HepG2 (cell line): ENCODE measurements around the gene GMEB2. TPM values are rescaled to one million over a fixed set of nuclear protein-coding genes. Genes with fewer than 3 reads are reported as not detected.

Source experiments
- ARNT ChIP-seq: fragments of 450-650 bp; IDR thresholded peaks from 2 replicates; pipeline ENCODE4 v1.6.1; 2017
- CBX1 ChIP-seq: IDR thresholded peaks from one replicate; pipeline ENCODE4 v1.6.1; 2016; ENCODE audit warnings: antibody characterized with exemption, low read depth
- GFI1 ChIP-seq: sonication (generic); formaldehyde crosslinking; IDR thresholded peaks from 2 replicates; pipeline ENCODE4 v1.5.0; 2020; ENCODE audit warnings: missing genetic modification reagents, mild to moderate bottlenecking, borderline replicate concordance
- HNF4G ChIP-seq, 2 experiments: sonication (generic) in 1 of 2; formaldehyde crosslinking in 1 of 2; IDR thresholded peaks; 2 replicates each; pipeline versions ENCODE4 v1.4.0 to v1.6.1; 2011 to 2020; ENCODE audit warnings: borderline replicate concordance in 2 of 2, low read depth in 2 of 2, mild to moderate bottlenecking in 2 of 2, low read length in 1 of 2, missing genetic modification reagents in 1 of 2, moderate library complexity in 1 of 2
- KDM4B ChIP-seq: sonication (generic); formaldehyde crosslinking; IDR thresholded peaks from 2 replicates; pipeline ENCODE4 v1.4.0; 2020; ENCODE audit warnings: missing genetic modification reagents
- NKX3-1 ChIP-seq: sonication (generic); formaldehyde crosslinking; IDR thresholded peaks from 2 replicates; pipeline ENCODE4 v1.5.0; 2020; ENCODE audit warnings: missing genetic modification reagents
- PPARG ChIP-seq: conservative IDR thresholded peaks from 2 replicates; pipeline ENCODE4 v1.6.1; 2016; ENCODE audit warnings: missing biosample characterization, missing genetic modification reagents
- RBM39 ChIP-seq: fragments of 200-400 bp; formaldehyde crosslinking; IDR thresholded peaks from one replicate; pipeline ENCODE4 v1.6.1; 2018; ENCODE audit warnings: antibody characterized with exemption, mild to moderate bottlenecking, low read depth, low read length; ENCODE audit not compliant: poor library complexity, severe bottlenecking
- RNF219 ChIP-seq: sonication (generic); formaldehyde crosslinking; IDR thresholded peaks from 2 replicates; pipeline ENCODE4 v1.5.0; 2020; ENCODE audit warnings: mild to moderate bottlenecking, missing genetic modification reagents
- SNAI1 ChIP-seq: sonication (generic); formaldehyde crosslinking; IDR thresholded peaks from 2 replicates; pipeline ENCODE4 v1.5.0; 2020; ENCODE audit warnings: mild to moderate bottlenecking, missing genetic modification reagents, borderline replicate concordance
- SRSF9 ChIP-seq: fragments of 200-400 bp; formaldehyde crosslinking; IDR thresholded peaks from 2 replicates; pipeline ENCODE4 v1.6.1; 2018; ENCODE audit warnings: borderline replicate concordance, mild to moderate bottlenecking, low read depth, low read length; ENCODE audit not compliant: insufficient read depth, poor library complexity, severe bottlenecking
- ZNF12 ChIP-seq: sonication (generic); formaldehyde crosslinking; IDR thresholded peaks from 2 replicates; pipeline ENCODE4 v1.5.0; 2020; ENCODE audit warnings: missing genetic modification reagents
- ZNF124 ChIP-seq: sonication (generic); formaldehyde crosslinking; IDR thresholded peaks from 2 replicates; pipeline ENCODE4 v1.4.0; 2020; ENCODE audit warnings: missing genetic modification reagents
- ZNF251 ChIP-seq: sonication (generic); formaldehyde crosslinking; IDR thresholded peaks from 2 replicates; pipeline ENCODE4 v1.9.0; 2021; ENCODE audit warnings: mild to moderate bottlenecking, missing genetic modification reagents
- ZNF317 ChIP-seq: sonication (generic); formaldehyde crosslinking; IDR thresholded peaks from 2 replicates; pipeline ENCODE4 v1.5.0; 2020; ENCODE audit warnings: mild to moderate bottlenecking, missing genetic modification reagents
- ZNF562 ChIP-seq: sonication (generic); formaldehyde crosslinking; IDR thresholded peaks from 2 replicates; pipeline ENCODE4 v1.8.0; 2022; ENCODE audit warnings: missing genetic modification reagents, borderline replicate concordance
- ZNF609 ChIP-seq: sonication (generic); formaldehyde crosslinking; IDR thresholded peaks from 2 replicates; pipeline ENCODE4 v1.4.0; 2020; ENCODE audit warnings: mild to moderate bottlenecking, missing genetic modification reagents, borderline replicate concordance
- polyA plus RNA-seq, 8 experiments: library from polyadenylated mRNA; depleted of rRNA in 3 of 8; stranded (reverse) in 7 of 8; unstranded in 1 of 8; fragments of >200 nt; fragmentation: Illumina TruSeq in 4 of 8; extraction: Trizol in 4 of 8; gene quantifications; 2 replicates each; pipeline versions ENCODE4 v1.2.1 to v1.2.3, GENCODE V29; 2011 to 2016; ENCODE audit warnings: low read depth in 4 of 8, missing spikeins in 1 of 8, mixed read lengths in 1 of 8; ENCODE audit not compliant: insufficient read depth in 1 of 8
- total RNA-seq, 5 experiments: library from RNA; depleted of rRNA; stranded (reverse); fragments of >200 nt; fragmentation: Illumina TruSeq; extraction: Trizol; gene quantifications; 2 replicates each; pipeline ENCODE4 v1.2.3, GENCODE V29; 2016; ENCODE audit warnings: low read depth in 1 of 5
- TF ChIP-seq, protein P1 (sequence below): sonication (generic); formaldehyde crosslinking; IDR thresholded peaks from 2 replicates; pipeline ENCODE4 v1.8.0; 2022; ENCODE audit warnings: low read depth, missing genetic modification reagents
- TF ChIP-seq, protein P2 (sequence below): sonication (generic); formaldehyde crosslinking; IDR thresholded peaks from 2 replicates; pipeline ENCODE4 v1.9.0; 2021; ENCODE audit warnings: missing genetic modification reagents, mild to moderate bottlenecking, borderline replicate concordance

GMEB2 gene
- total and polyA plus RNA-seq, 2 of the 13 experiments (the other 11 are each of a cell fraction or from before 2014, with no cell fraction given): 10.6 to 12.4 TPM

DNA sequence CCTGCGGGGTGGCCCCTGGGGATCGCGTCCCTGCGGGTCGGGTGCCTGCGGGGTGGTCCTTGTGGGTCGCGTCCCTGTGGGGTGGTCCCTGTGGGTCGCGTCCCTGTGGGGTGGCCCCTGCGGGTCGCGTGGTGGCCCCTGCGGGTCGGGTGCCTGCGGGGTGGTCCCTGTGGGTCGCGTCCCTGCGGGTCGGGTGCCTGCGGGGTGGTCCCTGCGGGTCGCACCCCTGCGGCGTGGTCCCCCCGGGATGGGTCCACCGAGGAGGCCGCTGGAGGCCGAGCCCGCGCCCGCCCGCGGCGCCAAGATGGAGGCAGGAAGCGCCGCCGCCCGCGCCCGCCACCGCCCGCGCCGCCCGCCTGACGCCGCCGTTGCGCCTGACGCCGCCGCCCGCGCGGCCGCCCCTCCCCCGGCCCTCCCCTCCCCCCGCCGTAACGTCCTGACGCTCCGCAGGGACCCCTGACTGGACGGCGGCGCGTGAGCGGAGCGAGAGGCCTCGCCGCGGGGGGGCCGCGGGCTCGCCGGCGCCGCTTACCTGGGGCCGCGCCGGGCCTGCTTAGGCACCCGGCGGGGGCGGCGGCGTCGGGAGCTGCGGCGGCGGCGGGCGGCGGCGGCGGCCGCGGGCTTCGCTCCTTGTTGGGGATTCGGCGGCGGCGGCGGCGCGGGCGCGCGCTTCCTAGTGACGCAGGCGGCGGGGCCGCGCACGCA is at the start of gene GMEB2 (continued):
- TF ChIP-seq ZNF317 (CRISPR knock-in tag) (no peak), GFI1 (CRISPR knock-in tag) (no peak), ZNF124 (no peak), SNAI1 (CRISPR knock-in tag) (no peak), NKX3-1 (CRISPR knock-in tag) (no peak), ARNT (no peak), KDM4B (CRISPR knock-in tag) (no peak), ZNF609 (no peak), SRSF9 (no peak), ZNF12 (CRISPR knock-in tag) (no peak), PPARG (no peak), CBX1 (no peak), ZNF562 (no peak), RBM39 (peak; percentile 89), HNF4G (IDR thresholded peaks at IDR 0.05; ENCODE audit: borderline replicate concordance, low read depth, low read length) (no peak), HNF4G (CRISPR knock-in tag; IDR thresholded peaks at IDR 0.05; ENCODE audit: borderline replicate concordance, low read depth) (no peak), RNF219 (CRISPR knock-in tag) (no peak), ZNF251 (CRISPR knock-in tag) (no peak)
- TF ChIP-seq, protein P1, sequence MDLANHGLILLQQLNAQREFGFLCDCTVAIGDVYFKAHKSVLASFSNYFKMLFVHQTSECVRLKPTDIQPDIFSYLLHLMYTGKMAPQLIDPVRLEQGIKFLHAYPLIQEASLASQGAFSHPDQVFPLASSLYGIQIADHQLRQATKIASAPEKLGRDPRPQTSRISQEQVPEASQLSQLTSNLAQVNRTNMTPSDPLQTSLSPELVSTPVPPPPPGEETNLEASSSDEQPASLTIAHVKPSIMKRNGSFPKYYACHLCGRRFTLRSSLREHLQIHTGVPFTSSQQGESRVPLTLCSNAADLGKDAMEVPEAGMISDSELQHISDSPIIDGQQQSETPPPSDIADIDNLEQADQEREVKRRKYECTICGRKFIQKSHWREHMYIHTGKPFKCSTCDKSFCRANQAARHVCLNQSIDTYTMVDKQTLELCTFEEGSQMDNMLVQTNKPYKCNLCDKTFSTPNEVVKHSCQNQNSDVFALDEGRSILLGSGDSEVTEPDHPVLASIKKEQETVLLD (CRISPR knock-in tag): no peak; the same call in 1 of the 2 replicates
- TF ChIP-seq, protein P2, sequence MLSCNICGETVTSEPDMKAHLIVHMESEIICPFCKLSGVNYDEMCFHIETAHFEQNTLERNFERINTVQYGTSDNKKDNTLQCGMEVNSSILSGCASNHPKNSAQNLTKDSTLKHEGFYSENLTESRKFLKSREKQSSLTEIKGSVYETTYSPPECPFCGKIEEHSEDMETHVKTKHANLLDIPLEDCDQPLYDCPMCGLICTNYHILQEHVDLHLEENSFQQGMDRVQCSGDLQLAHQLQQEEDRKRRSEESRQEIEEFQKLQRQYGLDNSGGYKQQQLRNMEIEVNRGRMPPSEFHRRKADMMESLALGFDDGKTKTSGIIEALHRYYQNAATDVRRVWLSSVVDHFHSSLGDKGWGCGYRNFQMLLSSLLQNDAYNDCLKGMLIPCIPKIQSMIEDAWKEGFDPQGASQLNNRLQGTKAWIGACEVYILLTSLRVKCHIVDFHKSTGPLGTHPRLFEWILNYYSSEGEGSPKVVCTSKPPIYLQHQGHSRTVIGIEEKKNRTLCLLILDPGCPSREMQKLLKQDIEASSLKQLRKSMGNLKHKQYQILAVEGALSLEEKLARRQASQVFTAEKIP (CRISPR knock-in tag): no peak
